Measurements from ENCODE around the gene MAP3K4.

The MAP3K4 gene

DNA sequence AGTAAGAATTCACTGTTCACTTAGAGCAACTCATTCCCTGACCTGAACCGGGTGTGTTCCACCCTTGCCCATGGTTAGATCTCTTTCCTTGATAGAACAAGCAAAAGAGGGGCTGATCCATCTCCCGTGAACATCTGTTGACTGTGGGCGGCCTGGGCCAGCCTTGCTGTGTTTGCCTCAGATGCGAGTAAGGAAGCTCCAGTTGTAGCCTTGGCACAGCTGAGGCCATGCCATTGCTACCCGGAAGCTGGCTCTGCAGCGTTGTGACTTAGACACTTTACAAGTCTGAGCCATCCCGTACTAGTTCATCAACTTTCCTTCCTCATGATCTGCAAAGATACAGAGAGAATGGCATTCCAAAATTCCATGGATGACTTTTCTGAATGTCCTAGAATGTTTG is 139.0 kb downstream of the MAP3K4 start:
- no peak for FAIRE-seq

DNA sequence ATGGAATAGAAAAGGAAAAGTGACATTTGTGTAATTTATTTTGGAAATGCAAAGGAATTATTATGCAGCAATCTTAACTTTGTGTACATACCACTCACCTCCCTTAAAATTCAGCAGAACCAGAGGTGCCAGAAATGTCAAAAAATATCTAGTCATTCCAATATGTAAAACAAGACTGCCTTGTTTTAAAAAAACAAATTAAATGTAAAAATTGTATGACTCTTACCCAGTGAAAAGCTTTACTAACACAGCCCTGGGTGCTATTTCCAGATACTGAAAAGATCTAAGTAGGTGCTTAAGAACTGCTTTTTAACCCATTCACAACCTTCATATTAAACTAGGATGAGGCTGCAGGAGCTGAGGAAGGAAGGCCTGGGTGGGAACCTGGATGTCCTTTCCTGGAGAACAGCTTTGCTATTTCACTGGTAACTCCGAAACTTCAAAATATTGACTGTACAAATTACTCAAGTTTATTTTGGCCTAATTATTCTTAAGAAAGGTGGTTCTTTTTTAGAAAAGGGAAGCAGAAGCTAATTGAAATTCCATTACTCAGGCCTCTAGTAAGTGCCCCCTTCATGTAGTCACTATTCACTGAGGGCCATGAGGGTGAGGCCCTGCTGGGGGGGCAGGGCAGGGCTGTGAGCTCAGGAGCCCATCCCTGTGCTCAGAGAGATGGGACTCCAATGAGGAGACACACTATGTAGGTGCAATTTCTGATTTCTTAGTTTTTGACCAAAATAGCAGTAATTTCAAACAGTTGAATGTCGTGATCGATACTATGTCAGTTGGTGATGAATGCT is 139.6 kb downstream of the MAP3K4 start:
- no peak for FAIRE-seq

DNA sequence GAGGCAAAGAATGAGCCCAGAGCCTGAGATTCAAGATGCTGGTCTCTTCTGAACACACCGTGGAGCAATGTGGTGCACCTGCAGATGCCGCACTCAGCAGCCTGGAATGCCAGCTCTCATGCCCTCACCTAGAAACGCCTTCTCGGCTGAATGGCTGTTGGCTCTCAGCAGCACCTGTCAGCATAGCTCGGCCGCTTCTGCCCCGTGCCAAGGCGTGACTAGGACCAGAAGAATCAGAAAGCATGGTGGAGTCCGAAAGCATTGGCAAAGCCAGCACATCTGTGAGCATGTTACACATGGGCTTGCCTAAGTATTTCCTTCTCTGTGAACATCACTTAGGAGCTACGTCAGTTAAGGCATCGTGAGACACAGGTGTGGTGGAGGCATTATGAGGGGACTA is 140.8 kb downstream of the MAP3K4 start:
- FAIRE-seq = no peak

DNA sequence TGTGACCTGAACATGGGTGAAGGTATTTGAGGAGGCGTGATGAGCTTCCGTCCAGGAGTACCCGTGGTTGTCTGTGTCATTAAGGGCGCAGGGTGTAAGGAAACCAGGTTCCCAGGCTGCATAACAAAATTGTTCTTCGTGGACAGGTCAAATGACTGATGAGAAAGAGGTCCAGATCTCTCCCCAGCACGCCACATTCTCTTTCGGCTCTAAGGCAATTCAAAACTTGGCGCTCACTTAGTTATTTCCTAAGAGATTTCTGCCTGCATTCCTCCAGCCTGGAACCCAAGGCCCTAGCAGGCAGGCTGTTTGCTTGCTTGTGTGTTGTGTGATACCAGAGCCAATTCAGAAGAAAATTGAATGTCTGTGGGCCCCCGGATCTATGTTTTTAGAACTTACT is 142.4 kb downstream of the MAP3K4 start:
- FAIRE-seq = no peak

DNA sequence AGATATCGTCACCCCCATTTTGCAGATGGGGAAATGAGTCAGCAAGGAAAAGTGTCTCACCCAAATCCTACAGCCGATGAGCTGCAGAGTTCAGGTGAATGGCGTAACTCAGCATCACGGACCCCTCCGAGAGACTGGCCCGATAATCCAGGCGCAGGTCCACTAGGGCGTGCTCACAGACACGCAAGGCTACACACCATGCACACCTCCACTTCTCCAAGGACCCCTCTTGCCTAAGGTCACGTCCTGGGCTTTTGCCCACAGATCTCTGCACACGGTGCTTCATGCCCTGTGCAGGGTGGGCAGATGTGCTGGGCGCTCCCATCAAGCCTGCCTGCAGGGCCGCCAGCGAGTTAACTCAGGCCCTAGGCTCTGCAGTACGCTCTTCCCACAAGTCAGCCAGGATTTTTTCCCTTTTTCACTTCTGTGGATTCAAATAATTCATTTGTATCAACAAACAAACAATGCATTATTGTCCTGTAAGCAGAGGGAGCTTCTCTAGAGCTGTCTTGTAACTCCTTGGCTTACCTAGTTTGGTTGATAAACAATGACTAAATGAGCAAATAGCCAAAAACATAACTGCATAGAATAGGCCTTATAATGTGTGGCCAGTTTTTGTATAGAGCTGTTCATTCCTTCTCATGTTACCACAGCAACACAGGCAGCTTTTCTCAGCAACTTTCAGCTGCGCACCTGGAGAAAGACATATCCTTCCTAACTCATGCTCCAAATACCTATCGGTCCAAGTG is 143.2 kb downstream of the MAP3K4 start:
- no peak for FAIRE-seq

DNA sequence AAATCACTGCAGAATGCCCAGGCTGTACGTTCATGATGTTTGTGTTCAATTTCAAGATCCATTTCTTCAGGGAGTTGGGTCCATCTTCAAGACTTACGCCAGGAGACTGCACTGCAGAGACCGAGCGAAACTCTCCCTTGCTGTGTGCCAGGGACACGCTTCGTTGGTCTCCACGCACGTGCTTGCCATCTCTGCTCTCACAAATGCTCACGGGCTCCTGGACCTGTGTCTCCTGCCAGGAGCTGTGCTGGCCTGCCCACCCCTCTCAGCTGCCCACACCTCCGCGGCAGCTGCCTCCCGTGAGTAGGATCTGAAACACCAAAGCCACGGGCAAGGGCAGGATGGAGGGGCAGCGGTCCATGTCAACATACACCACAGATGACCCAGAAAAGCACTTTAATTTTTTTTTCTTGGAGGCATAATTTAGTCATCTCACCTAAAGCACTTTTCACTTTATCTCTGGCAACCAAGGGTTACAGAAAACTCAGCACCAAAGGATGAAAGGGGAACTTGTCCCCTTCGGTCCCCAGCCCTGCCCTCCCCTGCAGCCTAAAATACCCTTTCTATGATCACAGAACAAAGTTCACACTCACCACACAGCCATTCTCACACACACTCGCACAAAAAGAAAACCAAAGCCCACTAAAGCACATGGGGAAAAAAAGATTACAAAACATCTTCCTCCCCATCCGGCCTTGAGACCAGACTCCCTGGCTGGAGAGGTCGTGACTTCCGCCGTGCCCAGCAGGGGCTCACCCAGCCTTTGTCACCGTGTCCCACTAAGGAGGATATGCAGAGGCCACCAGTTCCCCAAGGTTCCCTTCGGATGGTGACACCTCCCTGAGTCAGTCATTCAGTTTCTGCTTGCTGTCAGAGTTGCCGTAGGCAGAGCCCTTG is 144.4 kb downstream of the MAP3K4 start:
- FAIRE-seq = no peak

DNA sequence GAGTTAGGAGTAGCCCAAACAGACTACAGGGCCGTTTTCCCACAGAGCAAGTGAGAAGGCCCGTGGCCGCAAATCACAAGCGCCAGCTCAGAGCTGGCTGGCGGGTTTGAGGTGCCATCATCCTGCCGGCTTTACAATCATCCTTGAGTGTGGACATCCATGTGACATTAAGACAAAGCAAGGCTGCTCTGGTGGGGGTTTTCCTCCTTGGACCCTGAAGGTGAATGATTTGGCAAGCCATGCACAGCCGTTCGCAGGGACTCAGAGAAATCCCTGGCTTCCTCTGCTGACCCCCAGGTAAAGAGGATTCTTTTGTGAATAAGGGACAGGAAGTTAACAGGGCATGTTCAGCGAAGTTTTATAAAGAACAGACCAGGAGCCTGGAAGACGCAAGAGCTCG is 145.1 kb downstream of the MAP3K4 start:
- no peak for FAIRE-seq

DNA sequence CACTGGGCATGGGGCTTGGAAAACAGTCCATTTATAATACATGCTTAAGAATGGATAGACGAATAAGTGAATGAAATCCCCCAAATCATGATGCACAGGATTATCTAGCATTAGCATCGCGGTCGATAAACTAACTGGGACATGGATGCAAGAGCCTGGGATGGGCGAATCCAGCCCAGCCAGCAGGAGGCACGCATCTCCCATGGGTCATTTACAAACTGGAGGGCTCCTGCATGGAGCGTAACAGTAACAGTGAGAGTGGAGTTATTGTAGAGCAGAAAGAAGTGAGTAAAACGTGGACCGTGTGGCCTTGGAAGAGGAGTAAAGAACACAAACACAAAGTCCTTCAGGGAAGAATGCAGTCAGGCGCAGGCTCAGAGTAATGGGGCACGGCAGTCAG is 145.8 kb downstream of the MAP3K4 start:
- FAIRE-seq = no peak

DNA sequence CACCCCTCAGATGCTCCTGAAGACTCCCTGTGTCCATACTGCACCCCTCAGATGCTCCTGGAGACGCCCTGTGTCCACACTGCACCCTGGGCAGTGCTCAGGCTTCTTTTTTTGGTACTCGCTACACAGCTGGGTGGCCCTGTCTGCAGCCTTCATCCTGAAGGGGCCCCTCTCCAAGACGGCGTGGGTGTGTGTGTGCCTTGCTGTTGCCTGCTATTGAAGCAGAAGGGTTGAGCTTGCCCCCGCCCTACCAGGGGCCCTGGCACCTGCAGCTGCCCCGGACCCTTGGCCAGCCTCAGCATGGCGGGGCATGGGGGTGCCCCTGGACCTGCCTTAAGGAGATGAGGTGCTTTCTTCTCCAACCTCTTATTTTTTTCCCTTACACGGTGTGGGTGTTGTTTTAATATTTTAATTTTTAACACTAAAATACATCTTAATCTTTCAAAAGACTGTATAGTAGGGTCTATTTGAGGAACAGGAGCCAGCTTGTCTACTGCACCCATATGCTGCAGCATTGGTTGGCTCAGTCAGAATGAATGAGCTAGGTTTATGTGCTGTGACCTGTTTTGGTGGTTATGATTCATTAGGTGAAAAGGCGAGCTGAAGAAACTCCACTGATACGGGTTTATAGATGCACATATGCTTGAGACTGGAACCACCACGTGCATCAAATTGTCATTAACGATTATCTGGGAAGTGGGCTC is 146.4 kb downstream of the MAP3K4 start:
- no peak for FAIRE-seq

DNA sequence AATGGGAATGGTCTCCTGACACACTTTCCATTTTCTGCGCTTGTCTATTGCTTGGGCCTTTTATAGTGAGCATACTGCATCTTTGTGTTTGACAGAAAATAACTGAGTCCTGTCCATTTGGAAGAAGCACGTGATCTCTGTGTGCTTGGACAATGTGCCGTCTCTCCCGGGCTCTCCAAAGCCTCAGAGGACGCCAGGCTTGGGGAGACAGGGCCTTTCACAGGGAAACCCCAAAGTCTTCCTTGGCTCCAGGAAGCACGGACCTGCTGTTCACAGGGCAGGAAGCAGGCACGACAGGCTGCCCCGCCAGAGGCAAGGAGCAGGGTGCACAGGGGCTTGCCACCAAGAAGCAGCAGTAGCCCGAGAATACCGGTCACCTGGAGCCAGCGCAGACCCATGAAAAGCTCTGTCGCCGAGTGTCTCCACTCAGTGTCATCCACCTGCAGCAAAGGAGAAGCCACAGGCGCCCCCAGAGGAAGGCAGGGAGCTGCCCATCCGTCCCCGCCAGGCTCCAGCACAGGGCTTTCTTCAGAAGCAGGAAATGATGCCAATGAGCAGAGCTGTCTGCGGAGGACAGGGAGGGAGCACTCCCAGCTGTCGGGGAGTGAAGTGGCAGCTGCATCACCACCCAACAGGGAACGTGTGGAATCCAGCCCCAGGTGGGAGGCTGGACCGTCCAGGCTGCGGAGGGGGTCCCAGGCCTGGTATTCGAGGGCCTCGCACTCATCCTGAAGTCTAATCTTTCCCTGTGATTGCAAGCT is 147.2 kb downstream of the MAP3K4 start:
- FAIRE-seq = no peak

DNA sequence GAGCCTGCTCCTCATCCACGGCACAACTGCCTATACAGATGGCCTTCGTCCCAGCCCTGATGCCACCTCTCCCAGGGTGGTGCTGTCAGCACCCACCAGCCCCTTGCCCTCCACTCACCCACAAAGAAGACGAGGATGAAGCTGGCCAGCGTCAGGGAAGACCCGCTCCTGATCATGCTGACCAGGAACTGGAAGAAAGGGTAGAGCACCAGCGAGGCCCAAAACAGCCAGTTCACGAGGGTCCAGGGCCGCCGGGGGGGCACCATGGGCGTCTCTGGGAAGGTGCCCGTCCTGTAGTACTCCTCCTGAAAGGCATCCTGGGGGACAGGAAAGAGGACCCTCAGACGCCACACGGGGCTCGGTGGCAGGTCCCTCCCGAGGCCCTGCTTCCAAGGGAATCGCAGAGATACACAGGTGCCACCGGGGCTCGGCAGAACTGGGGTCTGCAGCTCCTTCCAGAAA is 147.8 kb downstream of the MAP3K4 start:
- no peak for FAIRE-seq

DNA sequence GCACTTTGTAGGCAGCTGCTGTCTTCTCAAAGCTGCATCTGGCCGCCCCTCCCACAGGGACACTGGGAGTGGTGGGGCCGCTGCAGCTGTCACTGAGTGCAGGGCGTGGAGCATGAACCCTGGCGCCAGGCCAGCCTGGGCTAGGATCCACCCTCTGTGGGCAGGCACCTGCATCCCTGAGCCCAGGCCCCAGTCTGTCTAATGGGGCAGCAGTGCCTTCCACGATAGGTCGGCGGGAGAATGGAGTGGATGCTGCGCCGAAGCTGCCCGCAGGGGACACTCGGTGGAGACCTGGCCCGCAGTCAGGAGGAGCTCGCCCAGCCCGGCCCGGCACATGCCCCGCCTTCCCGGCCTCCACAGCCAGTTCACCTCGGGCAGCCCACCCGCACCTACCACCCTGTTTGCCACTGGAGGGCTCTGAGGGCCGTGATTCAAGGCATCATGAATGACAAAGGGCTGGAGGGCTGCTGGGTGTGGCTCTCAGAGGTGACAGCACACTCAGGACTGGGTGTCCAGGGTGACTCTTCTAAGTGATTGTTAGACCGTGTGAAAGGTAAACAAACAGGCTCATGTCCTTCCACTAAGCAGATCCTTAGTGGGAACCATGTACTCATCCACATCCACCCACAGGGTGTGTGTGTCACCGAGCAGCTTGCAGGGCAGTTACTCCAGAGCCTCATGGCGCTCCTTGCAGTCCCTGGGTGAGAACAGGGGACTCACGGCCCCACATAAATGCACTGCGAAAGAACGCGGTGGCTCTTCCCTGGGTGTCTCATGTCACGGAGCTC is 148.4 kb downstream of the MAP3K4 start:
- FAIRE-seq = no peak

DNA sequence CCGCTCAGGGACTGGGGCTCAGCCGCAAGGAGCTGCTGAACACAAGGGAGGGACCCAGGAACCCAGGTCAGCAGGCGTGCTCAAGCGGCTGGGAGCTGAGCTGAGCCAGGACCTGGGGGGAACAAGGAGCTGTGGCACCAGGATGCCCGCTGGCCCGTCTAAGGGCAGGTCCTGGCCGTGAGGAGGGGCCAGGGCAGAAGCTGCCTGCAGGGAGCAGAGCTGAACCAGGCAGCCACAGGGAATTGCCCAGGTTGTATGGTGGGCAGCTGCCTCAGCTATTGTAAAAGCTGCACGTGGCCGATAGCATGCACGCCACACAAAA is 148.9 kb downstream of the MAP3K4 start:
- FAIRE-seq = no peak

DNA sequence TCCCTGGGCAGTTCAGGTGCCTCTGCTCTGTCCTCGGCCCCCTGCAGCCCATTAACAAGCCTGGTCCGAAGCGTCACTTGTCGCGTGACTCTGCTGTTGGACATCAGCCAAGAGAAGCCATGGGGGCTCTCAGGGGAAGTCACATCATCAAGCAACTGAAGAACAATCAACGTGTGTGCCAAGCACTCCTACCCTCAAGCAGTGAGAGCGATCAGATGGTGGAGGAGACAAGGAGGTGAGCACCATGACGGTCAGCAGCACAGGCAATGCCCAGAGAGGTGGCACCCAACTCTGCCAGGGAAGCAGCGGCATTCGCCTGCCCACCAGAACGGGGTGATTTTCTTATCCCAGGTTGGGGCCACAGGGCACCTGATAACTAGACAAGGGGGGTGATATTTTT is 149.6 kb downstream of the MAP3K4 start:
- no peak for FAIRE-seq

DNA sequence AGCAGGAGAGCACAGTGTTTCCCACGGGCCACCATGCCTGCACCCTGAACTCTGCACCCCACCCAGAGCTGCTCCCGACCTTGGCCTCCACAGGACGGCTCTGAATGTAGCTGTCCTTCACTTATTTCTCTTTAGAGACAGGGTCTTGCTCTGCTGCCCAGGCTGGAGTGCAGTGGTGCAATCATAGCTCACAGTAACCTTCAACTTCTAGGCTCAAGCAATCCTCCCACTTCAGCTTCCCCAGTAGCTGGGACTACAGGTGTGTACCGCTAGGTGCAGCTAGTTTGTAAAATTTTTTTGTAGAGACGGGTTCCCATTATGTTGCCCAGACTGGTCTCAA is 151.4 kb downstream of the MAP3K4 start:
- no peak for FAIRE-seq

DNA sequence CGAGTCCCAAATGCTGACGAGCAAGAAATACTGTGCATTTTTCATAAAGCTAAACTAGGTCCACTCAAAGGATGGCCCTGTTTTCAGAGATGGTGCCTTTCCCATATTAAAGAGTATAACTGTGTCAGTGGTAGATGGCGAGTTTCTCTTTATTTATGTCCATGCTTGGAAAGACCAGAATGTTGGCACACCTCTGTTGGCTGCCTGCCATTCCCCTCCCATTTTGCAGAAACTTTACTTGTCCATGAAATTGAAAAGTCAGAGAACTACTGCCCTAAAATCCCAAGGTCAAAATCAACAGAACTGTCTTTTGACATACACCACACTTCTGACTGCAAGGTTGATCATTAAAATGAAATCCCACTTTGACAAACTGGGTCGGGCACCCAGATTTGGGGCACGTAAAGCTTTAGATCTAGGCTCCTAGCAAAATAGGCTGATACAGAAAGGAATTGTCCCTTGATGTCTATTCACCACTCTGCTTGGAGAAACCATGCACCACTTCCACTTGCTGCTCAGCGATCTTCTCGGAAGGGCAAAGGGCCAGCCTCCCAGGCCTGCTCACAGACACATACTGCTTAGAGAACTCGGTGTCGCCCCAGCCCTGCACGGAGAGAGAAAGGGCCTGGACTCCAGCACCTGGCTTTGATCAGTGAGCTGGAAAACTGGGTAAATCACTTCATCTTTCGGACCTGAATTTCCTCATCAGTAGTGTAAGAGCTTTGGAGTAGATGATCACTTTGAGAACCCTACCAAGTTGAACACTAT is 152.3 kb downstream of the MAP3K4 start:
- no peak for FAIRE-seq

DNA sequence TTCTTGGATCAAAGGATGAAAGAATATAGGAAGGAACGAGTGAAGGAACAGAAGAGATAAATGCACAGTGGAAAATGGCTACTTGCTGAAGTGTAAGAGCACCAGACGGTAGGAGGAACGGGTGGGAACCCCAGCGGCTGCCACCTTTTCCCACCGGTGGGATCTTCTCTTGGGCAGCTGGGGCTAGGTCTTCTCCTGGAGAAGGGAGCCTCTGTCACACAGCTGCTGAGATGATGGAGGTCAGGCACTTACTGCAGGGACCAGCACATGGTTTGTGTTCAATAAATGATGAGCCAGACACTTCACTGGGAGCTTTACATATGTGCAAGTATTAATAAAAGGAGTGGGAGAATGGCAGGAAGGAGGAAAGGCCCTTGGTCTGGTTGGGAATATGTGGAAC is 158.6 kb downstream of the MAP3K4 start:
- no peak for FAIRE-seq

DNA sequence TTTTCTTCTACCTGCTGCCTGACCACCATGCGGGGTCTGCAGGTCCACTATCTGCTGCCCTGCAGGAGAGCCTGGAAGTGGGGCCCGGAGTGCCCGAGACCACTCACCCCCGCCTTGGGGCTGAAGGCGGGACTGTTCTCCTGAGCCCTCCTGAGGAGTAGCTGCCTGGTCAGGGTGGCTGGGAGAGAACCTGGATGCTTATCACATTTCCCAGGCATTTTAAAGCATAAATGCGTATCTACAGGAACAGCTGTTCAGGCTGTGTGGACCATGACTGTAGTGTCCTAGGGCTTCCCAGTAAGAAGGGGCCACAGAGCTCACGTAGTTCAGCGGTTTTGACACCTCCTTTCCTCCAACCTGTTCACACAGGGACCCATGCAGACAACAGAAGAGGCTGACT is 159.0 kb downstream of the MAP3K4 start:
- no peak for FAIRE-seq

DNA sequence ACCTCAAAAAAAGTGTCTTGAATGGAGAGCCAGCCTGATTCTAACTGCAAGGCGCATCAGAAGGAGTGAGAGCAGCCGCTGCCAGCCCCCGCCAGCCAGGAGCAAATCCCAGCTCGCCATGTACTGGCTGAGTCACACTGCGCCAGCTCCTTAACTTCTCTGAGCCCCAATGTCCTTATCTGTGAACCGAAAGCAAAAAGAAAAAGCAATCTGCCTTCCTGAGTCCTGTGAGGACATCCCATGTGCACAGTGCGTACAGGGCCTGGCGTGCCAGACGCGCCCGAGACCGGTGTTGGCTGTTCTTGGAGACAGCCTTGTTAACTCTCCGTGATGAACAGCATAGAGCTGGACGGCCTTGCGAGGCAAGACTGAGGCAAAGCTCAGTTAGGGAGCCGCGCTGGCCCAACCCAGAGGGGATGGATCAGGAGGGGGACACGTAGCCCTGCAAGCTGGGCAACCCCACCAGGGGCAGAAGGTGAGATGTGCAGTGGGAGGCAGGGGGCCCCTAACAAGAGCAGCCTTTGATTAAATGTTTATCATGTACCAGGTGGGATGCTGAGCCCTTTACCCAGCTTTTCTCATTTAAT is 159.6 kb downstream of the MAP3K4 start:
- no peak for FAIRE-seq

Measured in G401.6 (cell line).